GM20431 (cell line): ENCODE measurements around the gene NMS.
"Not testable (repeated sequence)": the region's sequence is repeated elsewhere in the genome, so short reads cannot be mapped to it uniquely, and the experiment has no call there.

Experiments used
- in situ Hi-C: fragments of 300-500 bp; cut with MseI, MboI; formaldehyde crosslinking; loops from one replicate; pipeline ENCODE4 v1.15.0; 2020; ENCODE audit warnings: low sequenced_read_pairs; ENCODE audit not compliant: unreplicated experiment

Gene NMS, protein sequence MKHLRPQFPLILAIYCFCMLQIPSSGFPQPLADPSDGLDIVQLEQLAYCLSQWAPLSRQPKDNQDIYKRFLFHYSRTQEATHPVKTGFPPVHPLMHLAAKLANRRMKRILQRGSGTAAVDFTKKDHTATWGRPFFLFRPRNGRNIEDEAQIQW

DNA sequence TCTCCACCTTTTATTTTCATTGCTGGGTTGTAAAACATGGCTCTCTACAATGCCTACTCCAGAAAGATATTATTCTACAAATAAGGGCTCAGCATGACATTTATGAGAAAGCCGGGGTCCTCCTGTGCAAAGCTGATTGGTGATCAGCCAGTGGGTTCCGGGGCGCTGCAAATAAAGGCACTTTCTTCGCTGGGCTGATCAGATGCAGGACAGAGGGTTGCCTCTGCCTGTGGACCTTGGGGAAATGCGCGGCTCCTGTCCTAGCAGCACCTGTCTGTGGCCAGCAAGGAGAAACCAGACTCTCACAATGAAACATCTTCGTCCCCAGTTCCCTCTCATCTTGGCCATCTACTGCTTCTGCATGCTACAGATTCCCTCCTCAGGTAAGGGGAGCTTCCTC, at the start of gene NMS:
TSS of gene NMS (plus strand) at position 301 of the 400 bp plus-strand sequence. CDS start at position 308, 7 bp downstream.
- in situ Hi-C loops, result no loop called here

DNA sequence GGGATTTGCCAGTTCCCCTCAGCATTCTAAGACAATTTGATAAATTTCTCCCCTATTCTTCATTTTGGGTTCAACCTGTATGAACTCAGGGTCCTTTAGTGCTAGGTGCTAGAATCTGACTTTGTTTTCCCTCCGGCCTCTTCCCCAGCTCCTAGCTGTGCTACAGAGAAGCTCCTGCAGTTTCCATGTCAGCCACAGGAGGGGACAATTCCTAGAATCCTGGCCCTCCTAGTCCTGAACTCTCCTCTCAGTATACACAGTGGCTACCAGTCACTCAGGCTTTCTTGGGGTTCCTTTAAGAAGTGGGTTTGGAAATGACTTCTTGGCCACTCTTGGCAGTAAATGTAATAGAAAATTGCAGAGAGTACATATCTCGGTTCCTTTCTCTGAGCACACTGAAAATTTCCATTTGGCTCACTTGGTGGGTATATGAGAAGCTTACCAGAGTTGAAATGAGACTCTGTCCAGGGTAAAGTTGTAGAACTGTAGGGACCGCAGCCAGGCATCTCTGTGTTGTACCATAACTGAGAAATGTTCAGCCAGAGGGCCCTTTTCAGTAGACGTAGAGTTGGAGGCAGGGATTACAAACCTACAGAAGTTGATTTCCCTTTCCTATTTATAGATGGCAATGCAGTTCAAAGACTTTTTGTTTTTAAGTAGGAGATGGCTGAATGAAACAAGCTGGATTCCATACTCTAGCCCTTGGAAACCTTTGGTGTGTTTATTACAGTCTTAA, 47.8 kb upstream of the NMS start:
- in situ Hi-C loops, result no loop called here

DNA sequence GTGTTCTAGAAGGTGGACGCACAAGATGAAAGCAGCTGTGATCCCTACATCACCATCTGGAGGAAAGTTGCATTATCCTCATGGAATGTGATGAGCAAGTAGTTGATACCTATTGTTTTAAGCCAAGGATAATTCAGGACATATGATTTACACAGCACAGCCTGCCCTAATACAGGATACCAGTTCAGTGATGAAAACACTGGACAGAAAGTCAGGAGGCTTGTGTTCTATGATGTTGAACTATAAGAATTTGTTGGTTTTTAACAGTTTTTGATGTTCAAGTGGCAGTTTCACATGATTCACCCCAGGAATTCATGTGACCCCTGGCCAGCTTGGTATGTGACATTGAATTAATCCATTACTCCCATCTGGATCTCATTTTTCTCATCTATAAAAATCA, 46.7 kb upstream of the NMS start:
- in situ Hi-C loops, result no loop called here

DNA sequence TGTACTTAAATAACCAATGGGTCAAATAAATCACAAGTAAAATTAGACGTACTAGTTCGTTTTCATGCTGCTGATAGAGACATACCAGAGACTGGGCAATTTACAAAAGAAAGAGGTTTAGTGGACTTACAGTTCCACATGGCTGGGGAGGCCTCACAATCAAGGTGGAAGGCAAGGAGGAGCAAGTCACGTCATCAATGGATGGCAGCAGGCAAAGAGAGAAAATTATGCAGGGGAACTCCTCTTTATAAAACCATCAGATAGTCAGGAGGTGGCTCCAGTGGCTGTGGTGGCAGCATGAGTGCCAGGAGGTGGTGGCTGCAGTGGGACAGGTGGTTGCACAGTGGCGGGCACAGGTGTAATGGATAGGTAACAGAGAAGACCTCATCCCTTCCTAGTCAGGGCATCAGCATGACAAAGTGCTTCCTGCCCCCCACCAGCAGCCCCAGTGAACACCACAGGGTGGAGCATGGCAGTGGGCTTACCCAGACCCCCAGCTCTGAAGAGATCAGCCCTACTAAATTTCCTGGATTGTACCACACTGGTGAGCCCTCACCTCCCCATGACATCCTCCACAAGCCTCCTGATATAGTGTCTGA, 45.9 kb upstream of the NMS start:
- in situ Hi-C loops, result no loop called here

DNA sequence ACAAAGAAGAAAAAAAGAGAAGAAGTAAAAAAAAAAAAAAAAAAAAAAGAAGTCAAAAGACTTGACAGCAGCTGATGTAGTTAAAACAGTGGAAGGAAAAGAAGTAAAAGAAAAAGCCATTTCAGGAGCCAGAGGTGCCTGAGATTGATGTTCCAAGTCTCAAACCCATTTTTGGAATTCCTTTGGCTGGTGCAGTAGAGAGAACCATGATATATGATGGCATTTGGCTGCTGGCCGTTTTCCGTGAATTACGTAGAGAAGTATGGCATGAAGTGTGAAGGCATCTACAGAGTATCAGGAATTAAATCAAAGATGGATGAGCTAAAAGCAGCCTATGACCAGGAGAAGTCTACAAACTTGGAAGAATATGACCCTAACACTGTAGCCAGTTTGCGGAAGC, 45.2 kb upstream of the NMS start:
- in situ Hi-C loops, result no loop called here

DNA sequence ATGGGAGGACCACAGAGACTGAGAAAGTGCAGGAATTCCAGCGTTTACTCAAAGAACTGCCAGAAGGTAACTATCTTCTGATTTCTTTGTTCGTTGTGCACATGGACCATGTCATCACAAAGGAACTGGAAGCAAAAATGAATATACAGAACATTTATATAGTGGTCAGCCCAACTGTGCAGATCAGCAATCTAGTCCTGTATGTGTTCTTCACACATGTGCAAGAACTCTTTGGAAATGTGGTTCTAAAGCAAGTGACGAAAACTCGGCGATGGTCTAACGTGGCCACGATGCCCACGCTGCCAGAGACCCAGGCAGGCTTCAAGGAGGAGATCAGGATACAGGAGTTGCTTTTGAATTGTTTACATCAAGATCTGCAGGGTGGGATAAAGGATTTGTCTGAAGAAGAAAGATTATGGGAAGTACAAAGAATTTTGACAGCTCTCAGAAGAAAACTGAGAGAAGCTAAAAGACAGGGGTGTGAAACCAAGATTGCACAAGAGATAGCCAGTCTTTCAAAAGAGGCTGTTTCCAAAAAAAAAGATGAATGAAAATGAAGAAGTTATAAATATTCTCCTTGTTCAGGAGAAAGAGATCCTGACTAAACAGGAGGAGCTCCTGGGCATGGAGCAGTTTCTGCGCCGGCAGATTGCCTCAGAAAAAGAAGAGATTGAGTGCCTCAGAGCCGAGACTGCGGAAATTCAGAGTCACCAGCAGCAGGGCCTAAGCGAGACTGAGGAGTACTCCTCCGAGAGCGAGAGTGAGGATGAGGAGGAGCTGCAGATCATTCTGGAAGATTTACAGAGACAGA, 44.5 kb upstream of the NMS start:
- in situ Hi-C loops, result no loop called here

DNA sequence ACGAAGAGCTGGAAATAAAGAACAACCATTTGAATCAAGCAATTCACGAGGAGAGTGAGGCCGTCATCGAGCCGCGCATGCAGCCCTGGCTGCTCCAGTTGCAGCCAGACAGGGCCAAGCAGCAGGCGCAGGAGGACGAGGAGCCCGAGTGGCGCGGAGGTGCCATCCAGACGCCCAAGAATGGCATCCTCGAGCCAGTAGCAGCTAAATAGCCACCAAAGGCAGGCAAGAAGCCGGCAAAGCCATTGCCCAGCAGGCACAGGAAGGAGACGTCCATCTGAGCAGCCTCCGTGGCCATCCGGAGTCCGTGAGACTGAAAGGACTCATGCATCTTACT, 43.9 kb upstream of the NMS start:
- in situ Hi-C loops, result no loop called here

DNA sequence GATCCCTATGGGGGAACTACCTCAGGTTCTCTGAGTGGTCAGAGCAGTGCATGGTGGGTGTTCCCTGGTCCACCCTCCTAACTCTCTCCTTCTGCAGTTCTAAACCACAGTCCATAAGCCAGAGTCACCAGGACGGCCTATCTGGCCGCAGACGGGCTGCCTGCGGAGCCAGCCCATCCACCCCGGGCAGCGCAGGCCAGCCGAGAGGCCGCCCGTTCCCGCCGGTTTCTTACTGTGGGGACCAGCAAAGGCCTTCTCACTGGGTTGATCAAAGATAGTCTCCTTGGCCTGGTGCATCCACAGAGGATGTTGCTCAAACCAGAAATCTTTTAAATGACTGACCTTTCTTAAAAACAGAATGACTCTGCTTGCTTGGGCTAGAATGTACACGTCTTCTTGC, 43.2 kb upstream of the NMS start:
- in situ Hi-C loops, result no loop called here

DNA sequence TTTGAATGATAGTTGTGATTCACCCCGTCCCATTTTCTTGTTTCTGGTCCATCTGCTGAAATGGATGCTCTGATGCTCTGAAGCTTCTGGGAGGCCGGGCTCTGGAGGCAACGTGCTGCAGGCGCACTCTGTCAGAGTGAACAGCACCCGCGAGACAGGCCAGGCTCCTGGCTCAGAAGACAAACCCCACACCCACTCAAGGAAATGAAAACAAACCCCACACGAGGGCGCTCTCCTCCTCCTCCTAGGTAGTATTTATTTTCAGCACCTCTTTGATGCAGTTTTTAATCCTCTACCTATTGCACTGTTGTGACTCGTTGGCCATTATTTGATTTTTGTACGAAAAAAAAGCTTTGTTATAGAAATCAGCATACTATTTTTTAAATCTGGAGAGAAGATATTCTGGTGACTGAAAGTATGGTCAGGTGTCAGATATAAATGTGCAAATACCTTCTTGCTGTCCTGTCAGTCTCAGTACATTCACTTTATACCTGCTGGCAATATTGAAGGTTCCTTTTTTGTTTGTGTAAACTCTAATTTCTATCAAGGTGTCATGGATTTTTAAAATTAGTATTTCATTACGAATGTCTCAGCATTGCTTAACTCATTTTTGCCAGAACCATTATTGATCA, 42.5 kb upstream of the NMS start:
- in situ Hi-C loops, result no loop called here

DNA sequence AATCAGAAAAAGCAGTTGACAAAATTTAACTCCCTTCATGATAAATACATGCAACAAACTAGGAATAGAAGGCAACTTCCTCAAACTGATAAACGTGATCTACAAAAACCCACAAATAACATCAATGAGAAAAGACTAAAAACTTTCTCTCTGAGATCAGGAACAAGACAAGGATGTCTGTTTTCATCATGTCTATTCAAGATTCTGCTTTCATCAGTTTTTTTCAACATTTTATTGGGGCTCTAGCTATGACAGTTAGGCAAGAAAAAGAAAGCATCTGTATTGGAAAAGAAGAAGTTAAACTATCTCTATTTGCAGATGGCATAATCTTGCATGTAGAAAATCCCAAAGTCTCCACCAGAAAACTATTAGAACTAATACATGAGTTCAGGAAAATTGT, 40.6 kb upstream of the NMS start:
- in situ Hi-C loops, result no loop called here

DNA sequence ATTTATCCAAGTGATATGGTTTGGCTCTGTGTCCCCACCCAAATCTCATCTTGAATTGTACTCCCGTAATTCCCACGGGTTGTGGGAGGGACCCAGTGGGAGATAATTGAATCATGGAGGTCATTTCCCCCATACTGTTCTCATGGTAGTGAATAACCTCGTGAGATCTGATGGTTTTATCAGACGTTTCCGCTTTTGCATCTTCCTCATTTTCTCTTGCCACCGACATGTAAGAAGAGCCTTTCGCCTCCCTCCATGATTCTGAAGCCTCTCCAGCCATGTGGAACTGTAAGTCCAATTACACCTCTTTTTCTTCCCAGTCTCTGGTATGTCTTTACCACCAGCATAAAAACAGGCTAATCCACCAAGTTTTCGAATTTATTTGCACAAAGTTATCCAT, 32.5 kb upstream of the NMS start:
- in situ Hi-C loops, result no loop called here

DNA sequence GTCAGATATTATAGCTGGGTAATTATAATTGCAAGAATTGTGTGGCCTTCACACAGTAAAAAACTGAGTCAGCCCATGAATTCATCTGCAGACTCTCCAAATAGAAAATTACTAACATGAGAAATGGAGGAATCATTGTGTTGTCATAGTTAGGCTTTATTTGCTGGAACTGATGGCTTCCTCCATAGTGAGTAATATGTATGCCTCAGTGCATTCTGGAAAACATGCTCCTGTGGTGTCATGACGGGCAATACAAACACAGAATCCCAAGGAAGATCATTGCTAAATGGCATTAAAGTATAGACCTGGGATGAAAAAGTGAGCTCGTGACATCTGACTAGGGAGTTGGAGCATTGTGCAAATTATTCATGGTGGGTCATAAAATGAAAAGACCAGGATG, 23.6 kb upstream of the NMS start:
- in situ Hi-C loops, result no loop called here

DNA sequence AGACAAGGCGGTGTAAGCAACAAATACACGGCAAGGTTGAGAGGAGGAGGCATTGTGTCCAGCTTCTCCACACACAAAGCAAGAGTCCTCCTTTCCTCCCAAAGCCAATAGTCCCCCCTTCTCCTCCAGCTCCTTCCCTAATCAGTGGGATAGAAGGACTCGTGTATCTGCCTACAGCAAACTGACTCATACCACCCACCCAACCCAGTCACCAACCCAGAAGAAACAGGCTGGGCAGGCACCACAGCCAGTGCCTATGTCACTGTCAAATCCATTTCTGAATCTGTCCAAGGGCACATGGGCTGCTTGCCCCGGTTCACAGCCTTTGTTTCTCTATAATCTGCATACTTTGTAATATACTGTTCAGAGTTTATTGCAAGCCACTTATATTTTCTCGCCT, 19.2 kb upstream of the NMS start:
- in situ Hi-C loops, result no loop called here

DNA sequence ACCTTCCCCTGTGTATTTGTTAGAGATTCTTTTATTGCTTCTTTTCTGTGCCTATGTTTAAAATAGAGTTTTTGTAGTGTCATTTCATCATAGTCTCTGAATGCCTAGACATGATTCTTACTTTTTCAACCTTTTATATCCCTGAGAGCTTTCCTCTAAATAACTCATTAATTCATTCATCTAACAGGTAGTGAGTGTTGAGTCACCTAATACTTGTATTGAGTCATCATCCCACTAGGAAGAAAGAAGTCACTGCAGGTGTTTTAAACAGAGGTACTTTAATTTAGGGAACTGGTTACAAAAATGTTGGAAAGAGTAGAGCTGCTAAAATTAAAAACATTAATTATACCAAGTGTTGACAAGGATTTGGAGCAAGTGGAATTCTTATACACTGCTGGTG, 18.5 kb upstream of the NMS start:
- in situ Hi-C loops, result no loop called here

DNA sequence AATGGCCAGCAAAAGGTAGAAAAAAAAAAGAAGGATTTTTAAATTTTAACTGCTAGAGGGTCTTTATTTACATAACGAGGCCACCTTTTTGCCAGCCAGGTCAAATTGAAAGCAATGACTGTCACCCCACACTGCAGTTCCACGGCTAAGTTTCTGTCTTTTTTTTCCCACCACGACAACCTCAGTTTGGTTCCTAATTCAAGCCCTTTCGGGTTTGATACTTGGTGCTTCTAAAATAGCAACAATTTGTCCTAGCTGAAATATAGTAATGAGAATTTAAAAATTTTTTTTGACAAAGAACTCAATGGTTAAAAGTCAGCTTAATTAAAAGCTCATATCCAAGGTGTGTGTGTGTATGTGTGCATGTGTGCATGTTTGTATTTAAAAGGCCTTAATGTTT, 16.4 kb upstream of the NMS start:
- in situ Hi-C loops, result no loop called here

DNA sequence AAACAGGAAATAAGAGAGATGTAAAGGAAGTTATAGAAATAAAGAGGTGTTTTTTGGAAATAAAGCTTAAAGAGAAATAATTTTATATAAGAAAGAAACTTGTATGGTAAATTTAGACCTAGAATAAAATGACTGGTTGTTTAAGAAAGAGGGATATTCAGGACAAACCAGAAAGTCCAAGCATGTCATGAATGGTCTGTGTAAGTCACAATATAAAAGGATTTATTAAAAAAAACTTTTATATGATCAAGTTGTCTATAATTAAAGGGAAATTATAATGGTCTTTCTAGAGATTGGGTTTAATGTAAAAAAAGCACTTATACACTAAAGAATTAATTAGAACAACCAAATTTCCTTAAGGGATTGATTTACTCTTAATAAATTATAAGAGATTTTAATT, 13.9 kb upstream of the NMS start:
- in situ Hi-C loops, result not testable (repeated sequence)

DNA sequence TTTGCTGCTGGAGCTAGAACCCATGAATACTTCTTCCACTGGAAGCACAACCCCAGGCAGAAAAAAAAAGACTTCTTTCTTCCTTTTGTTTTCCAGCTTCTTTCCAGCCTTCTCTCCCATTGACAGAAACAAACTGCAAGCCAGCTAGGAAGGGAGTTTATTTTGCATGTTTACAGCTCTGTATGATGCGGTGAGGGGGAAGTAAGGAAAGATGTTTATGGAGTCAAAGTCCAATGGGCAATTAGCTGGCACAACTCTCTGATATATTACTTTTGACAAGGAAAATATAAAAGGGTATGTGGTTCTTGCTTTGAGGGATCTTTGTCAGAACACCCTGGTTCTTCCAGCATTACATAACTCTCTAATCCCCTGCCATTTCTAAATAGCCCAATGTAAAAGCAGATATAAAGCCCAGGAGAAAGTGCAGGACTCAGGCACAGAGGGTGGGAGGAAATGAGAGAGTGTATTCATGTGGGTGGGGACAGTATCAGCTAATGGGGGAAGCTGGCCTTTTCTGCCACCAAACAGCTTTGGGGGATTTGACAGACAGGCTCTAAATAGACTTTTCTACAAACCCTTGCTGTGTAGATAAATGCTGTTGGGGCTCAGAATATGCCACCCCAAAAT, 9.3 kb upstream of the NMS start:
- in situ Hi-C loops, result no loop called here

DNA sequence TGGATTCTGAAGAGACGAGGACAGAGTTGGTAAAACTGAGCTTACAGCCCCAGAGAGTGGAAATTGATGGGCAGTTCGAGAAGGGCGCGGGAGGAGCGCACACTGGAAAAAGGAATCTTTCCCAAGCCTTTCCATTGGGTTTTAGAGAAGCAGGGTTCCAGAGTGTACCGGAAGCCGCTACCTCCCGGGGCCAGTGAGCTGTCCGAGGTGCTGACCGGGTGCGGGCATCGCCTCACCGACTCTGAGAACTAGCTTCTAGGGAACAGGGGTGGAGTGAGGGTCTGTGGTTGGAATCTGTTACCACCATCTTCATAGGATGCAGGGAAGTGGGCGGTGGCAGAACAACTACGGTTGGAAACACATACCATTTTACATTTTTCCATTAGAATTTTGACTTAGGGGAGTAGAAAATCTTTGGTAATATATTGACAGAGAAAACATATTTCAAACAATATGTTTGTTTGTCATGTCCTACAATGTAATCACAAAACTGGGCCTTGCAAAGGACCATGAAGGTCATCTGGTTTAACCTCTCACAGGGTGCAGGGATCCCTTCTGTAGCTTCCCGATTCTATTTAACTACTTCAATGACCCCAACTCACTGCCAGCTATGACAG, 724 bp downstream of the NMS start:
- in situ Hi-C loops, result no loop called here

DNA sequence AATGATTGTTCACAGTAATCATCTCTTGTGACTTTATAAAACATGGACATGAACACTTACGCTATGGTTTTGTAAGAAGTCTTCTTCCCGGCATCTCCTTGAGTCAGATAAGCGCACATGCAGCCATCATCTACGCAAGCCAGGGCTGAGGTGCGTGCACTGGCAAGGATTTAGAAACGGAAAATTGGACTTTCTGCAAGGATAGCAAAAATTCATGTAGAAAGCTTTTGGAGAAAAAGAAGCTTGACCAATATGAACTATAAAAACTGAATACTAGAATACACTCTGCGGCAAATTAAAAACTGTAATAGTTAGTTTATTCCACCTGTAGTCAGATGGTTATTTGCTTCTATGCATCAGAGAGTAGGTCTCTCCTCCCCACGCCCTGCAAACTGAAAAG, 6.3 kb downstream of the NMS start:
- in situ Hi-C loops, result no loop called here

DNA sequence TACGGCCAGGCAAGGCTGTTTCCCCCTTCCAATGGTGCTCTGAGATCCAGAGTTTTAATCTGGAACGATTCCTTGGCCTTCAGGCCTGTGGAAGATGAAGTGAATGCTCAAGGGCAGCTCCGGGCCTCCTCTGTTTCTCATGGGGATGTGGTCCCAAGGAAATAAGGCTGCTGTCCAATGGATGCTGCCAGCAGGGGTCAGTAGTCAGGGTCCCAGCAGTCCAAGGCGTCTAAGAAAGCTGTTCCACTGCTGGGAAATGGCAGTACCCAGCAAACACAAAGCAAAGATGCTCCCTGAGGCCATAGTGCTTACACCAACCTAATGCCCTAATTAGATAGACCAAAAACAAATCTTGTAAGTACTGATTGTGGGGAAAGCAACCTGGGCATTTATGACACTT, 12.5 kb downstream of the NMS start:
- in situ Hi-C loops, result no loop called here
